Endothelial cell of umbilical vein (primary cell): Measurements from ENCODE around the gene KASH5. TPM values are rescaled to one million over a fixed set of nuclear protein-coding genes. Genes with fewer than 3 reads are reported as not detected.

Experiments
- BruUV-seq: library from RNA; stranded (reverse); fragments of 400-500 nt; replicated peaks from 2 replicates; lab custom pipeline; 2021; lab: Mats Ljungman, UMichigan
- CTCF ChIA-PET: fragments of 300-600, 350-600 bp; sonication (Branson Sonifier 250); formaldehyde crosslinking; loops from one replicate; lab custom pipeline; 2021; ENCODE audit warnings: antibody characterized with exemption, inconsistent platforms; lab: Charles Lee
- POLR2A ChIA-PET: fragments of 300-600, 350-600 bp; sonication (Branson Sonifier 250); formaldehyde crosslinking; loops from one replicate; lab custom pipeline; 2021; ENCODE audit warnings: antibody characterized with exemption, inconsistent platforms; lab: Charles Lee
- DNase-seq: peaks from one replicate; pipeline ENCODE4 v3.0.0-alpha.2; 2011; ENCODE audit warnings: low read depth, low spot score
- FAIRE-seq: peaks from 2 replicates; lab custom pipeline; 2011; peaks lifted over from hg19 to GRCh38; lab: Jason Lieb, UNC
- H2AFZ ChIP-seq: 2 replicates; pipeline ENCODE4 v1.6.0; 2012; ENCODE audit warnings: low read depth, low read length, control low read depth, inconsistent platforms
- H3K27ac ChIP-seq: 2 replicates; pipeline ENCODE4 v1.5.1; 2011; ENCODE audit warnings: low read depth, mild to moderate bottlenecking, control low read depth, low read length, moderate library complexity; ENCODE audit not compliant: insufficient read depth
- H3K27me3 ChIP-seq, 2 experiments: 2 replicates each; pipeline versions ENCODE4 v1.6.0 to v1.6.1; 2011; ENCODE audit warnings: low read length in 2 of 2, mixed read lengths in 1 of 2; ENCODE audit not compliant: control insufficient read depth in 2 of 2, insufficient read depth in 2 of 2
- H3K36me3 ChIP-seq, 2 experiments: 2 replicates in 1 of 2; 3 replicates in 1 of 2; pipeline ENCODE4 v1.5.1; 2011; ENCODE audit warnings: low read length in 2 of 2, mild to moderate bottlenecking in 1 of 2, moderate library complexity in 1 of 2; ENCODE audit not compliant: control insufficient read depth in 2 of 2, insufficient read depth in 2 of 2; ENCODE audit errors: extremely low read depth in 1 of 2
- H3K4me1 ChIP-seq: 3 replicates; pipeline ENCODE4 v1.5.1; 2011; ENCODE audit warnings: mild to moderate bottlenecking, low read length; ENCODE audit not compliant: control insufficient read depth, insufficient read depth; ENCODE audit errors: extremely low read depth
- H3K4me2 ChIP-seq: 2 replicates; pipeline ENCODE4 v1.6.1; 2011; ENCODE audit warnings: low read length, control low read depth, mixed read lengths; ENCODE audit not compliant: insufficient read depth
- H3K4me3 ChIP-seq, 3 experiments: fragments of 200-600 bp in 1 of 3; sonication (generic), shearing (Covaris generic) in 1 of 3; replicated peaks in 1 of 3; 2 replicates each; pipeline ENCODE4 v1.5.1; 2011 to 2016; ENCODE audit warnings: control low read depth in 3 of 3, low read length in 3 of 3, mild to moderate bottlenecking in 2 of 3, inconsistent platforms in 1 of 3, low read depth in 1 of 3, moderate library complexity in 1 of 3; ENCODE audit not compliant: insufficient read depth in 1 of 3
- H3K79me2 ChIP-seq: 2 replicates; pipeline ENCODE4 v1.6.0; 2012; ENCODE audit warnings: low read length, inconsistent platforms; ENCODE audit not compliant: control insufficient read depth, insufficient read depth
- H3K9ac ChIP-seq: replicated peaks from 2 replicates; pipeline ENCODE3; 2011; ENCODE audit warnings: low read length, control low read depth; ENCODE audit not compliant: insufficient read depth; ENCODE audit errors: extremely low read depth
- H3K9me1 ChIP-seq: replicated peaks from 3 replicates; pipeline ENCODE4 v1.6.0; 2011; ENCODE audit warnings: mild to moderate bottlenecking, low read length; ENCODE audit not compliant: control insufficient read depth, insufficient read depth; ENCODE audit errors: extremely low read depth
- H3K9me3 ChIP-seq: replicated peaks from 2 replicates; pipeline ENCODE4 v1.5.1; 2012; ENCODE audit warnings: low read length, inconsistent platforms; ENCODE audit not compliant: control insufficient read depth, insufficient read depth
- H4K20me1 ChIP-seq: replicated peaks from 2 replicates; pipeline ENCODE3; 2011; ENCODE audit warnings: mild to moderate bottlenecking, low read length; ENCODE audit not compliant: control insufficient read depth, insufficient read depth; ENCODE audit errors: extremely low read depth
- EZH2 ChIP-seq: IDR thresholded peaks from 2 replicates; pipeline ENCODE4 v1.6.1; 2012; ENCODE audit warnings: borderline replicate concordance, low read depth, mild to moderate bottlenecking, moderate library complexity, low read length, inconsistent platforms; ENCODE audit not compliant: severe bottlenecking
- FOS ChIP-seq: IDR thresholded peaks from 2 replicates; pipeline ENCODE4 v1.6.1; 2011; ENCODE audit warnings: mild to moderate bottlenecking, low read length, moderate library complexity, borderline replicate concordance; ENCODE audit not compliant: insufficient read depth
- GATA2 ChIP-seq: IDR thresholded peaks from 2 replicates; pipeline ENCODE4 v1.7.0; 2011; ENCODE audit warnings: low read depth, mild to moderate bottlenecking, moderate library complexity, mixed read lengths, low read length; ENCODE audit not compliant: insufficient read length, insufficient read depth
- JUN ChIP-seq: IDR thresholded peaks from 2 replicates; pipeline ENCODE4 v1.6.1; 2011; ENCODE audit warnings: borderline replicate concordance, low read depth; ENCODE audit not compliant: insufficient read length, insufficient read depth
- MYC ChIP-seq: IDR thresholded peaks from one replicate; pipeline ENCODE4 v1.6.1; 2011; ENCODE audit warnings: mild to moderate bottlenecking, low read depth, low read length
- POLR2A ChIP-seq: IDR thresholded peaks from 2 replicates; pipeline ENCODE4 v1.6.1; 2012; ENCODE audit warnings: low read depth, mild to moderate bottlenecking, control low read depth, low read length
- POLR2AphosphoS5 ChIP-seq: IDR thresholded peaks from 2 replicates; pipeline ENCODE4 v1.6.1; 2012; ENCODE audit warnings: low read depth, mild to moderate bottlenecking, control low read depth, low read length, moderate library complexity; ENCODE audit not compliant: insufficient read depth
- dilution Hi-C: fragments of 300-500 bp; cut with MboI; formaldehyde crosslinking; loops from one replicate; pipeline ENCODE4 v1.15.0; 2019; ENCODE audit warnings: low sequenced_read_pairs; ENCODE audit not compliant: extremely low pct_ligation_motif_present
- intact Hi-C: fragments of 100-400 bp; cut with micrococcal nuclease; formaldehyde crosslinking; loops from one replicate; pipeline ENCODE4 v1.10.0; 2022
- polyA plus RNA-seq, 4 experiments: library from polyadenylated mRNA; depleted of rRNA in 3 of 4; stranded (reverse) in 3 of 4; unstranded in 1 of 4; fragments of >200 nt; gene quantifications; 2 replicates each; pipeline versions ENCODE4 v1.2.1 to v1.2.3, GENCODE V29; 2011 to 2012; ENCODE audit warnings: missing spikeins in 1 of 4
- total RNA-seq: library from RNA; stranded (reverse); gene quantifications from 2 replicates; pipeline ENCODE4 v1.2.3, GENCODE V29; 2021
- TF ChIP-seq, protein P1 (sequence below), 2 donors: IDR thresholded peaks; 1 replicate in 1 of 2; 2 replicates in 1 of 2; pipeline ENCODE4 v1.5.1; 2011; ENCODE audit warnings: low read length in 2 of 2, mild to moderate bottlenecking in 2 of 2, moderate library complexity in 2 of 2, control low read depth in 1 of 2, inconsistent platforms in 1 of 2, low read depth in 1 of 2; ENCODE audit not compliant: insufficient read depth in 1 of 2; ENCODE audit errors: extremely low read depth in 1 of 2
- TF ChIP-seq, protein P2 (sequence below): IDR thresholded peaks from 2 replicates; pipeline ENCODE4 v1.6.1; 2011; ENCODE audit not compliant: insufficient read depth, insufficient read length

KASH5 gene
- total and polyA plus RNA-seq, 2 donors (not counting 3 experiments of a cell fraction or from before 2014, with no cell fraction given): 0.03 TPM; not detected in 1

DNA sequence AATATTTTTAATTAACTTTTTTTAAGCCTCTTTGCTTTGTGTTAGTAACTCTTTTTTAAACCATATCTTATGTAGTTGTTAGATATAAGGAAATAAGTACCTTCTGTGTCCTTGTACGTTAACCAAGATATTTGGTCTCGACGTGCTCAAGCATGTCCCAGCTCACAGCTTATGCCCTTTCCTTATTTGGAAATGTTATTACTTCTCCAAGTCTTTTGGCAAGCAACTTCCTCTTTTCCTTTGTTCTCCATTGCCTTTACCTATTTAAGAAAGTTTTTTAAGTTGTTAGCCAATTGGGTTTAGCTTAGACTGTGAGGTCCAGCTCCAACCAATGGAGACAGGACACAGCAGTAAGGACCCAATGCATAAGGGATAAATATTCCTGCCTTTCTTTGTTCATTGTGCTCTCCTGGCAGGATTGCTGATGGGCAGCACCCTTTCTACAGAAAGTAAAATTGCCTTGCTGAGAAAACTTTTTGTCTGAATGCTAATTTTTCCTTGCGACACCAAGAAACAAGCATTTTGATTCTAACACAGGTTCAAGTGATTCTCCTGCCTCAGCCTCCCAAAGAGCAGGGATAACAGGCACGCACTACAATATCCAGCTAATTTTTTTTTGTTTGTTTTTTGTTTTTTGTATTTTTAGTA lies 19.2 kb upstream of the KASH5 start:
- no peak overlapping the region for H3K4me2 ChIP-seq
- no peak for FAIRE-seq
- TF ChIP-seq JUN: no peak
- no peak for TF ChIP-seq POLR2A
- no peak for TF ChIP-seq GATA2
- no peak for TF ChIP-seq MYC
- no peak for TF ChIP-seq FOS
- TF ChIP-seq, protein P1, sequence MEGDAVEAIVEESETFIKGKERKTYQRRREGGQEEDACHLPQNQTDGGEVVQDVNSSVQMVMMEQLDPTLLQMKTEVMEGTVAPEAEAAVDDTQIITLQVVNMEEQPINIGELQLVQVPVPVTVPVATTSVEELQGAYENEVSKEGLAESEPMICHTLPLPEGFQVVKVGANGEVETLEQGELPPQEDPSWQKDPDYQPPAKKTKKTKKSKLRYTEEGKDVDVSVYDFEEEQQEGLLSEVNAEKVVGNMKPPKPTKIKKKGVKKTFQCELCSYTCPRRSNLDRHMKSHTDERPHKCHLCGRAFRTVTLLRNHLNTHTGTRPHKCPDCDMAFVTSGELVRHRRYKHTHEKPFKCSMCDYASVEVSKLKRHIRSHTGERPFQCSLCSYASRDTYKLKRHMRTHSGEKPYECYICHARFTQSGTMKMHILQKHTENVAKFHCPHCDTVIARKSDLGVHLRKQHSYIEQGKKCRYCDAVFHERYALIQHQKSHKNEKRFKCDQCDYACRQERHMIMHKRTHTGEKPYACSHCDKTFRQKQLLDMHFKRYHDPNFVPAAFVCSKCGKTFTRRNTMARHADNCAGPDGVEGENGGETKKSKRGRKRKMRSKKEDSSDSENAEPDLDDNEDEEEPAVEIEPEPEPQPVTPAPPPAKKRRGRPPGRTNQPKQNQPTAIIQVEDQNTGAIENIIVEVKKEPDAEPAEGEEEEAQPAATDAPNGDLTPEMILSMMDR (IDR thresholded peaks at IDR 0.05; ENCODE audit: extremely low read depth in 1 of 2, insufficient read depth in 1 of 2, low read depth in 1 of 2, low read length in 2 of 2): no peak
- TF ChIP-seq EZH2: no peak
- no peak for TF ChIP-seq POLR2AphosphoS5
- TF ChIP-seq, protein P2, sequence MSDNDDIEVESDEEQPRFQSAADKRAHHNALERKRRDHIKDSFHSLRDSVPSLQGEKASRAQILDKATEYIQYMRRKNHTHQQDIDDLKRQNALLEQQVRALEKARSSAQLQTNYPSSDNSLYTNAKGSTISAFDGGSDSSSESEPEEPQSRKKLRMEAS: no peak
- no peak overlapping the region for H3K4me3 ChIP-seq
- CTCF ChIA-PET: interaction anchor here (1.0 kb wide), 1 partner anchor 41 kb away, joined by 3 read pairs; no protein-coding TSS in a partner anchor
- POLR2A ChIA-PET: no interaction called here
- no peaks in the 10 kb centered on the region for H4K20me1 ChIP-seq
- no peak overlapping the region for H3K9ac ChIP-seq
- no peaks in the 10 kb centered on the region for H3K79me2 ChIP-seq
- dilution Hi-C loops: no loop called here
- no peaks in the 10 kb centered on the region for H3K27me3 ChIP-seq
- intact Hi-C loops: no loop called here
- H3K9me3 ChIP-seq: peaks cover 2% of the 10 kb centered on the region
- no peaks in the 10 kb centered on the region for H3K36me3 ChIP-seq
- no peak overlapping the region for H3K27ac ChIP-seq
- H3K9me1 ChIP-seq: no peaks in the 10 kb centered on the region
- H3K4me1 ChIP-seq: no peaks in the 10 kb centered on the region
- no peak overlapping the region for H2AFZ ChIP-seq
- DNase-seq: no peak
- BruUV-seq: no TSS peak
